GM18502 (cell line): ENCODE measurements around the gene ZNF444.
A peak's percentile ranks its signal among the peaks of the same experiment; 100 is the strongest.
"Not testable (repeated sequence)": the region's sequence is repeated elsewhere in the genome, so short reads cannot be mapped to it uniquely, and the experiment has no call there.

Experiments
- ATAC-seq: cut with Tn5 transposase; IDR thresholded peaks from one replicate; pipeline ENCODE4 v1.9.1; 2021; ENCODE audit warnings: mild to moderate bottlenecking; ENCODE audit not compliant: unreplicated experiment, poor library complexity

Gene ZNF444

DNA sequence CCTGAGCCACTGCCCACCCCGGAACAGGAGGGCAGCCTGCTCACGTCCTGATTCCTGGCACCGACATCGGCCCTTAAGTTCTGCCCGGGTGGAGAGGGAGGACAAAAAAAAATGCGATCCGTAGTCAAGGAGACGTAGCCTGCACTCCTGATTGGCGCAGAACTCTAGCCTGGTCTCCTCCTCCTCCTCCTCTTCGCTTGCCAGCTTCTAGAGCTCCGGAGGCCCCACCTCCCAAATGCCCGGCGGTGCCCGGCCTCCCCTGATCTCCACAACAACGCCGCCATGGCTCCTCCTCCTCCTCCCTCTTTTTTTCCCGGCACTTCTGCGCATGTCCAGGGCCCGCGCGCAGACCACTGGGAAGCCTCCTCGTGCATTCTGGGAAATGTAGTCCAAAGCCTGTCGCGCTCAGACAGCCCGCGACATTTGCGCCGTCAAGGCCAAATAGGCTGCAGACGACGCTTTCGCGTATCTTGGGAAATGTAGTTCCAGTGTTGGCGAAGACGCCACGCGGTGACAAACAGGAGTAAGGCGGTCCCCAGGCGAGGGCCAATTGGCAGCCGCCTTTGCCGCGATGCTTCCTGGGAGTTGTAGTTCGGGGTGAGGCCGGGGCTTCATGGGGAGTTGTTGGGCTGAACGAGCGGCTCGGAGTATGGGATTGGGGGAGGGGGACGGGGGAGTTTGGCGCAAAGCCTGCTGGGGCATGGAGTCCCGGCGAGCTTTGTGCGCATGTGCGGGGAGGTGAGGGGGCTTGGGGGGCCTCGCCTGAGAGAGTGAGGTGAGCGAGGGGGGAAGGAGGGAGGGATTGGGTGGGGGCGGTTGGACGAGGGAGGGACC lies at the start of gene ZNF444:
Gene ZNF444 (plus strand): TSS at position 705 of the 834 bp plus-strand sequence. CDS start 5,625 bp downstream, outside the sequence.
- peak; percentile 89 for ATAC-seq

DNA sequence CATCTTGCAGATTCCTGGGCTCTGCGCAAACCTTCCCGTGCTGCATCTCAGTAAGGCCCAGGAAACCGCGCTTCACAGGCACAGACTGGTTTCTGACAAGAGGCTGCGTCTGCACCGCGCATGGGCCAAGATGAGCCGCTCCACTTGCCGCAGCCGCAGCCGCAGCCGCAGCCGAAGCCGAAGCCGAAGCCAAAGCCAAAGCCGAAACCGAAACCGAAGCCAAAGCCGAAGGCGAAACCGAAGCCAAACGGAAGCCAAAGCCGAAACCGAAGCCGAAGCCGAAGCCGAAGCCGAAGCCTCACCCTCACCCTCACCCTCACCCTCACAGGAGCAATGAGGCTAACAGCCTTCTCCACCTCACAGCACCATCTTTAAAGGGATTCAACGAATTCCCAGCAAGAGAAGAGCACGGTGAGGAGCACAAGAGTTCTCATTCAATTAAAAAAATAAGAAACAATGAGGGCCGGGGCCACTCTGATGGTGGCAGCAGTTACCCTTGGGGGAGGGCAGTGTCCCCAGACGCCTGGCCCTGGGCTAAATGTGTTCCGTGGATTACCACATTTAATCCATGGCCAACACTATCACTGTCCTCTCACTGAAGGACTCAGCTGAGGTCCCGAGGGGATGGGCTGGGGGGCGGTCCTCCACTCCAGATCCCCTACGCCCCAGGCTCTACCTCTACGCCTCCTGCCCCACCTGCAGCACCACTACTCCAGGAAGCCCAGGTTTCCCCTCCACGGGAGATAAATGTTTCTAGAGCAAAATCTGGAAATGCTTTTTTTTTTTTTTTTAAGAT lies 49.1 kb upstream of the ZNF444 start:
- no peak for ATAC-seq

DNA sequence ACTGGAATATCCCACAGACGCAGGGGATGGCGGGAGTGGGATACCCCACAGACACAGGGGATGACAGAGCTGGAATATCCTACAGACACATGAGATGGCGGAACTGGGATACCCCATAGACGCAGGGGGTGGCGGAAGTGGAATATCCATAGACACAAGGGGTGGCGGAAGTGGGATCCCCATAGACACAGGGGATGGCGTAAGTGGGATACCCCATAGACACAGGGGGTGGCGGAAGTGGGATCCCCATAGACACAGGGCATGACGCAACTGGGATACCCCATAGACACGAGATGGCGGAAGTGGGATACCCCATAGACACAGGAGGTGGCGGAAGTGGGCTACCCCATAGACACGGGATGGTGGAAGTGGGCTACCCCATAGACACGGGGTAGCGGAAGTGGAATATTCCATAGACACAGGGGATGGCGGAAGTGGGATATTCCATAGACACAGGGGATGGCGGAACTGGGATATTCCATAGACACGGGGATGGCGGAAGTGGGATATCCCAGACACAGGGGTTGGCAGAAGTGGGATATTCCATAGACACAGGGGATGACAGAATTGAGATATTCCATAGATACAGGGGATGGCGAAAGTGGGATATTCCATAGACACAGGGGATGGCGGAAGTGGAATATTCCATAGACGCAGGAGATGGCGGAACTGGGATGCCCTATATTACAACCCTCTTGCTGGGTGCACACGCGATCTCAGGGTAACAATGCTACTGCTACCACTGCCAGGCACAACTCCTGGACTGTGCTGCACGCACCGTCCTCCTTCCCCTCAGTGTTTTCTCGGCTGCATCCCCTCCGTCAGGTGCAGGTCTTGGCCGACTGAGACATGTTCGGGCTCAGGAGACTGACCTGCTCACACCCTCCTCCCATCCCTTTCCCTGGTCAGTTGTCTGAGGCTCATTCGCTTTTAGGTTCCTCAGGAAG lies 48.1 kb upstream of the ZNF444 start:
- ATAC-seq: no peak

DNA sequence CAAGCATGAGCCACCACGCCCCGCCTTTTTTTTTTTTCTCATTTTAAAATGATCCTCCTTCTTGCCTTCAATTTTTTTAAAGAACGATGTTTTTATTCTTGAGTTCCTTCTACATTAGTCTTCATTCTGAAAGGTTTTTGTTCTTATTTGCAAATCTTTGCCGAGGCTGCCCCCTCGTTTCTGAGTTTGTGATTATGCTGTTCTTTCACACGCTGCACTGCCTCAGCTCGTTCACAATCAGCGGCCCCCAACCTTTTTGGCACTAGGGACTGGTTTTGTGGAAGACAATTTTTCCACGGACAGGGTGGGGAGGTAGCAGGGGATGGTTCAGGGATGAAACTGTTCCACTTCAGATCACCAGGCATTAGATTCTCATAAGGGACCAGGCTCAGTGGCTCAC lies 46.6 kb upstream of the ZNF444 start:
- ATAC-seq: no peak

DNA sequence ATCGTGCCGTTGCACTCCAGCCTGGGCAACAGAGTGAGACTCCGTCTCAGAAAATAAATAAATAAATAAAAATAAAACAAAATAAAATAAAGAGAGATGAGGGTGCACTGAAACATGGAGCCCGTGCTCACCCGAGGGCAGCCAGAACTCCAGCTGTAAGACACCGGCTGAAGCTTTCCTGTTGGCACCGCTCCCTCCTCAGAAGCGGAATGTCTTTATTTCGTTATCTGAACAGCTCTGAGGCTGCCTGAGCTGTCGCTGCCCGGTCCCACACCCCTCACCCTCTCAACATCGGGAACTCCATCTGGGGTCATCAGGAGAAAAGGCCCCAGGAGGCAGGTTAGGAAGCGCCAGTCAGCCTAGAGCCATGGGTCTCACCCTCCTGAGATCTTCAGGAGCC lies 44.4 kb upstream of the ZNF444 start:
- ATAC-seq: no peak

DNA sequence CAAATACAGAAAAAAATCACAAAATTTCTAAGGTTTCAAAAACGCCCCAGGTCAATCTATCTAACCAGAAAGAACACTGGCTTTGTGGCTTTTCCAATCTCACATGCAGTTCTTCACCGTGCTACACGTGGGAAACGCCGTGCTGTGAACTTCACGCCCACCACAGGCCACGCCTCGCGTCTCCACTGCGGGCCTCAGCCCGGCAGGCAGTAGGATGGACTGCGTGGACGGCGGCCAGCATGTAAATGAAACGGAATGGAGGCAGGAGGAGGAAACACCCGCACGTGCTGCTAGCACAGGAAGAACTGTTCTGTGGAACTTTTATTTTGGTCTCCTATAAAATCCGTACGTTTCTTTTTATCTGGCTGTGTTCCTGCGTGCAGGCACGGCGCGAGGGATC lies 43.8 kb upstream of the ZNF444 start:
- no peak for ATAC-seq

DNA sequence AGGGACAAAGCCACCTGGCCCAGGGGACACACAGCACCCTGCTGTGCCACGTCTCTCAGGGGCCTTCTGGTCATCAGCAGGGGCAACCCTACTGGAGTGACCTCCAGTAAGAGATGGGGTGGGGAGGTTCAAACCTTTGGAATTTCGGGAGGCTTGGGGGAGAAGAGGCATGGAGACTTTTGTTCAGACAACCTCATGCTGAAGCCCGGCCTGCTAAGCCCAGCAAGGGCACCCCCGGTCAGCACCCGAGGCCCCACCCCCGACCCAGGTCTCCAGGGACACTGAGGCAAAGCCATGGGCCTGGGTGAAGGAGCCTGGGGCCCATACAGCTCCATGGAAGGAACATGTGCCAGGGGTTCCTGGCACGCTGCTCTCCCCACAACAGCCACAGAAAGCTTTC lies 43.3 kb upstream of the ZNF444 start:
- ATAC-seq: no peak

DNA sequence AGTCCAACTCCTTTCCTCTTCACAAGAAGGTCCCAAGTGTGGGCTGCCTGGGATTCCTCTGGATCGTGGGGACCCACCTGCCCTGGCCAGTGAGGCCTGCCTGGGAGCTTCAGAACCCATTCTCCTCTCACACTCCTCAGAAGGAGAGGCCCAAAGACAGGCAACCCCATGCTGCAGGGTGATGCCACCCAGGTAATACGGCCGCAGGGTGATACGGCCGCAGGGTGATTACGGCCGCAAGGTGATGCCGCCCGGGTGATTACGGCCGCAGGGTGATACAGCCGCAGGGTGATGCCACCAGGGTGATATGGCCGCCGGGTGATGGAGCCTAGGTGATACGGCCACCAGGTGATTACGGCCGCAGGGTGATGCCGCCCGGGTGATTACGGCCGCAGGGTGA lies 42.9 kb upstream of the ZNF444 start:
- ATAC-seq: not testable (repeated sequence)

DNA sequence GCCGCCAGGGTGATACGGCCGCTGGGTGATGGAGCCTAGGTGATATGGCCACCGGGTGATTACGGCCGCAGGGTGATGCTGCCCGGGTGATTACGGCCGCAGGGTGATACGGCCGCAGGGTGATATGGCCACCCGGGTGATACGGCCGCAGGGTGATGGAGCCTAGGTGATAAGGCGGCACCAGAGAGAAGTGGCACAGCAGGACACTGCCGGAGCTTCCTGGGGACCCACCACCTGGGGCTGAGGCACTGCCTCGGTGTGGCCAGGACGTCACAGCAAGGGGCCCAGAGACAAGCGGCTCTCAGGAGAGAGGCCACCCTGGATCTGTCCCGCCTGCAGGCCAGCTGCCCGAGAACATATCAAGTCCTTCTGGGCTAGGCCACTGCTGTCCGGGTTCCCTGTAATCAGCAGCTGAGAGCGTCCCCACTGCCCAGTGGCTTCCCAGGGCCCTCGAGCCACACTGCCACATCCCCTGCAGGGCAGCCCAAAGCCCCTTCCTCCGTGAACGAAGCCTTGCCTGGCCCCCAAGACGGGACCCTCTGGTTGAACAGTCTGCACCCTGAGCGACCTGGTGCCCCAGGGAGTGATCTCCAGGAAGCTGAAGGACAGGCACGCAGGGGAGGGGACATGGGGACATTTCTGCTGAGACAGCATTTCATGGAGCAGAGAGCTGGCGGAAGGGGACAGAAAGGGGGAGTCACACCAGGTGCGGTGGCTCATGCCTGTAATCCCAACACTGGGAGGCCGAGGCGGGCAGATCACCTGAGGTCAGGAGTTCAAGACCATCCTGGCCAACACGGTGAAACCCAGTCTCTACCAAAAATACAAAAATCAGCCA lies 42.1 kb upstream of the ZNF444 start:
- ATAC-seq: no peak

DNA sequence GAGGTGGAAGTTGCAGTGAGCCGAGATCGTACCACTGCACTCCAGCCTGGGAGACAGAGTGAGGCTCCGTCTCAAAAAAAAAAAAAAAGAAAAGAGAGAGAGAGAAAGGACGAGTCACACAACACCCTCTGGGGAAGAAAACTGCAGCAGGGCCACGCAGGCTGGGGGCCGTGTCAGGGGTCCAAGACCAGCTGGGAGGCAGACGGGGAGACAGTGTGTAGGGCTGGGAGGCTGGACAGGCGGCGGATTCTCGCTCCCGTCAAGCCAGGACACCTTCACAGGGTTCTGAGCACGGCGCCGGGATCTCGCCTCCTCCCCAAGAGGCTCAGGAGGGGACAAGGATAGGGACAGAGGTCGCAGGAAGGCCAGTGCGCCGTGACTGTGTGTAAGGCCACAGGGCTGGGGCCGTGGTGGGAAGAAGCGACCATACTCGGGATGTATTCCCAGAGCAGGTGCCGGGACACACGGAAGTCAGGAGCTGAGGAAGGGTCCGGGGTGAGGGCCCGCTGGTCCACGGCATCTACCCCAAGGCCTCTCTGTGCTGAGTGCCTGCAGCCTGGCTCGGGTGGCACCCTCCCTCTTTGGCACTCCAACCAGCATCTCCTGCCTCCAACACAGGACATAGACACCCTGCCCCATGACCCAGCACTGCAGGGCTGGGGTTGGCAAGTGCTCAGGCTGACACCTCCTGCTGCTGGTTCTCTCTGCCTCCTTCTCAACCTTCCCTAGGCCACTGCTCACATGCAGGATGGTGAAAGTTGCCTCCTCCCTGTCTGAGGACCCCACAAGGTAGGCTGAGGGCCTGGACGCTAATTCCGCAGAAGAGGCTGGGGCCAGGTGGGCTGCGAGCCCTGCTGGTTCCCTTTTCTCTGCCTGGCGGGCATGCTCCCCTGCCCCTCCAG lies 41.2 kb upstream of the ZNF444 start:
- no peak for ATAC-seq

DNA sequence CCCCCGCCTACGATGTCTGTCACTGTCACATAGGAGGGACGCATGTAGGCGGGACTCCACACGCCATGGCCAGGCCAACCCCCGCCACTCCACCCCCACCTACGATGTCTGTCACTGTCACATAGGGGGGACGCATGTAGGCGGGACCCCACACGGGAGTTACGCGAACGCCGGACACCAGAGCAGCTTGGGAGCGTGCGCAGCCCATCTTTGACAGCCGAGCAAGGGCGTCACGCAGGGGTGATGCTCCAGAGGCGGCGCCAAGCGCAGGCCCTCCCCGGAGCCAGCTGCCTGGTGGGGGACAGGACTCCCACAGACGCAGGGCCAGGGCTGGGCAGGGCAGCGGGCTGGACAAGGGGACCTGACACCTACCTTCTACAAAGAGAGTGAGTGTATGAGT lies 40.0 kb upstream of the ZNF444 start:
- ATAC-seq: no peak

DNA sequence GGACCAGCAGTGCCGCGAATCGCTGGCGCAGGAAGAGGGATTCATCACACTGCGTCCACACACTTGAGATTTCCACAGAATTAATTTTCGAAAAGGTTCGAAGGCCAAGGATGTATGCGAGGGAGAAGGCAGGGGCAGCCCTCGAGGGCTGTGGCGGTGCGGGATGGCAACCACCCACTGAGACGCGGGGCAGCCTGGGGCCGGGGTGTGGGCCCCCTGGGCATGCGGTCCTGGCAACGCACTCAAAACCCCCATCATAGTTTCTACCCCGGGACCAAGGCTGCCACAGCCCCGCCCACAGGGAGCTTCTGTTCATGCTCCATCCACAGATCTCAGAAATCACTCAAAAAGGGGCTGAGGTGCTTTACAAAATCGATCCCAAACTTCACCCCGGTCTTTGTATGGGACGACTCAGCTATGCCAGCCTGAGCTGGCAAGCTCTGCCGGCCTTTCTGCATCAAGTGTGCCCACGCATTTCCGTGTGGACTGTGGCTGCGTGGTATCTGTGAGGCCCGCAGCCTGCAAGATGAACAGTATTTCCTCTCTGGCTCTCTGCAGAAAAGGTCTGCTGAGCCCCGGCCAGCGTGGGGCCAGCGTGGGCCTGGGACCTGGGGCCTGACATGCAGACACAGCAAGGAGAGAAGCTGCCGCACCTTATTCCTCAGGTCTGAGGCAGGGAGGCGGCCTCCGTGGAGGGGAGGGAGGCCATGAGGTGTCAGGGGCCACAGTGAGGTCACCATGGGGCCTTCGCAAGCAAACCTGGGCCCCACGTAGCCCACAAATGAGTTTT lies 39.1 kb upstream of the ZNF444 start:
- ATAC-seq: no peak

DNA sequence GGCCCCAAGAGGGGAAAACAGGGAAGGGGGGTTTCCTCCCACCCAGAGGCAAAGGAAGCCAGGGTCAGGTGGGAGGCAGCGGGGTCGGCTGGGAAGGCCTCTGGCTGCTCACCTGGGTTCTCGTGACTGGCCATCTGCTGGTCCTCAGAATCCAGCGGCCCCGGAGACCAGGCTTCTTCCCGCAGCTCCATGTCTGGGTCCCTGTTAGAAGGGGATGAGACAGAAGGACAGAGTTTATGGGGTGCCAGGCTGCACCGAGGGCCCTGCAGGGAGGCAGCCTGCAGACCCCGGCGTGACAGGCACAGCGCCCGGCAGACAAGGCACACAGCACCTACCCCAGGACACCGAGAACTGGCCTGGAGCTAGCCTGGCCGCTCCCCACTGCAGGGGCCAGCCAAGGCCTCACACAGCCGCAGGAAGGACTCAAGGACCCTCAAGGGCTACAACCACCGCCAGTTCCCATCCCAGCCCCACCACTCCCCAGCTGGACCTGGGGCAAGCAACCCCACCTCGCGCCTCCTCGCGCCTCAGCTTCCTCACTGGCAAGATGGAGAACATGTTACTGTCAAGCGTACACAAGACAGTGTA lies 38.0 kb upstream of the ZNF444 start:
- no peak for ATAC-seq

DNA sequence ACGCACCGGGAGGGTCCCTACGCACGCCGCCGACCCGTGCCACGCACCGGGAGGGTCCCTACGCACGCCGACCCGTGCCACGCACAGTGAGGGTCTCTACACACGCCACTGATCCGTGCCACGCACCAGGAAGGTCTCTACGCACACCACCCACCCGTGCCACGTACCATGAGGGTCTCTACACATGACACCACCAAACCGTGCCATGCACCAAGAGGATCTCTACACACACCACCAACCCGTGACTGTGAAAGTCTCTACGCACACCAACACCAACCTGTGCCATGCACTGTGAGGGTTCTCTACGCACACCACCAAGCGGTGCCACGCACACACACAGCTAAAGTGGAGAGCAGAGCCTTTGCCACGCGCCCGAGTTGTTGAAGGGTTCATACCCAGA lies 36.7 kb upstream of the ZNF444 start:
- ATAC-seq: no peak

DNA sequence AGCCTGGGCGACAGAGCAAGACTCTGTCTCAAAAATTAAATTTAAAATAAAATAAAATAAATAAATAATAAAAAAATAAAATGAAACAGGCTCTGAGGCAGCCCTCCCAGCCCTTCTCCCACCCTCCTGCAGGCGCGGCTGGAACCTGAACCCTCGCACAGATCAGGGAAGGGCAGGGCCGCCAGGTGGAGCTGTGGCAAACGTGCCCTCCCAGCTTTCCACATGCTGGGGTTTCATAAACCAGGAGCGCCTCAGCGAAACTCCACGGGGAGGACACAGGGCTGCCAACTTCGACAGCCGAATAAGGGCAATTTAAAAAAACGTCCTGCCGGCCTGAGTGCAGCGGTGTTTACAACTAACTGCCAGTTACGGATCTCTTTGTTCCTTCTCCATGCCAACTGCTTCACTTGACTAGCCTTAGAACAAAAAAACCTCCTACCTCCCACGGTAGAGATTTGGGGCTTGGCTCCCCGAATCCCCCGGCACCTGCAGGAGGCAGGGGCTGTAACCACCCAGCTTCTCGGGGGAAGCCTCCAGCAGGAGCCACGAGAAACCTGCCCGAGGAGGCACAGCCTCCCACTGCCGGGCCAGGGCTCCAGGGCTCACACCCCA lies 35.9 kb upstream of the ZNF444 start:
- no peak for ATAC-seq

DNA sequence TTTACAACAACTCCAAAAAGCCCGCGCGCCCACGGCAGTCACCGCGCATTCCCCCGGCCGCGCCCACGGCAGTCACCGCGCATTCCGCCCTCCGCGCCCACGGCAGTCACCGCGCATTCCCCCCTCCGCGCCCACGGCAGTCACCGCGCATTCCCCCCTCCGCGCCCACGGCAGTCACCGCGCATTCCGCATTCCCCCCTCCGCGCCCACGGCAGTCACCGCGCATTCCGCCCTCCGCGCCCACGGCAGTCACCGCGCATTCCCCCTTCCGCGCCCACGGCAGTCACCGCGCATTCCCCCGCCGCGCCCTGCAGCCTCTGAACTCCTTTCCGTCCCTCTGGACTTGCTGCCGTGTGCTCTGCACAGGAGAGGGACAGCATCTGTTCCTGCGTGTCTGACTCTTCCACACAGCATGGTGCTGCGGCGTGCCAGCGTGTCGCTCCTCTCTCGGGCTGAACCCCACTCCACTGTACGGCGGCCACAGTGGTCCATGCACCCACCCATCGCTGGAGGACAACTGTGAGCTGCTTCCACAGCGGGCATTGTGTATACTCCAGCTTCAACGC lies 35.2 kb upstream of the ZNF444 start:
- not testable (repeated sequence) for ATAC-seq

DNA sequence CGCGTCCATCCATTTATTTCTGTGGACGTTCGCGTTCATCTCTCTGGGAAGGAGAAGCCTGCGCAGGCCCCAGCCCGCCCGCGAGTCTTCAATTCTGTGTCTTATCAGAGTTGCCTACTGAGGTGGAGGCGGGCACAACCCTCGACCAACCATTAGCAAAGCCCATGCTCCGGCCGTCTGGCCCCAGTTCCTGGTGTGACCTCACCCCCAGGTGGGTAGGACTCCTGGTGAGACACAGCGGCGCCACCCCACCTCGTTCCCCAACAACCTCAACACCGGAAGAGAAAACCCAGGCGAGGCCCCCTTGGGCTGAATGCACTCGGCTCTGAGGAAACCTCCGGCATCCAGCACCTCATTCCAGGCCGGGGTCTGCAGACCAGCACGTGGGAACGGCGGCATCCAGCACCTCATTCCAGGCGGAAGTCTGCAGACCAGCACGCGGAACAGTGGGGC lies 34.7 kb upstream of the ZNF444 start:
- no peak for ATAC-seq
